HG03354 (cell line): ENCODE data around the gene JRKL.
"Not testable (repeated sequence)": the region's sequence is repeated elsewhere in the genome, so short reads cannot be mapped to it uniquely, and the experiment has no call there.

Source experiments
- ATAC-seq: cut with Tn5 transposase; IDR thresholded peaks from one replicate; pipeline ENCODE4 v1.9.1; 2021; ENCODE audit warnings: mild to moderate bottlenecking; ENCODE audit not compliant: unreplicated experiment, poor library complexity, severe bottlenecking

Gene JRKL

DNA sequence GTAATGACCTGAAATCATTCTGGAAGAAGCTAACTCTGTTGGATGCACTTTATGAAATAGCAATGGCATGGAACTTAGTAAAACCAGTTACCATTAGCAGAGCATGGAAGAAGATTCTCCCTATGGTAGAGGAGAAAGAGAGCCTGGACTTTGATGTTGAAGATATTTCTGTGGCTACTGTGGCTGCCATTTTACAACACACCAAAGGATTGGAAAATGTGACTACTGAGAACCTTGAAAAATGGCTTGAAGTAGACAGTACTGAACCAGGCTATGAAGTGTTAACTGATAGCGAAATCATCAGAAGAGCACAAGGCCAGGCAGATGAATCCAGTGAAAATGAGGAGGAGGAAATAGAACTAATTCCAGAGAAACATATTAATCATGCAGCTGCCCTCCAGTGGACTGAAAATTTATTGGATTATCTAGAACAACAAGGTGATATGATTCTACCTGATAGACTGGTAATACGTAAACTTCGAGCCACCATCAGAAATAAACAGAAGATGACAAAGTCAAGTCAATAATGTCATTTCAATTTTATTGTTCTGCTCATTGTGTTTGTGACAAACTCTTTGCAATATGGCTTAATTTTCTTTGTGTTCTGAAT lies 2.0 kb downstream of the JRKL start:
- no peak for ATAC-seq

DNA sequence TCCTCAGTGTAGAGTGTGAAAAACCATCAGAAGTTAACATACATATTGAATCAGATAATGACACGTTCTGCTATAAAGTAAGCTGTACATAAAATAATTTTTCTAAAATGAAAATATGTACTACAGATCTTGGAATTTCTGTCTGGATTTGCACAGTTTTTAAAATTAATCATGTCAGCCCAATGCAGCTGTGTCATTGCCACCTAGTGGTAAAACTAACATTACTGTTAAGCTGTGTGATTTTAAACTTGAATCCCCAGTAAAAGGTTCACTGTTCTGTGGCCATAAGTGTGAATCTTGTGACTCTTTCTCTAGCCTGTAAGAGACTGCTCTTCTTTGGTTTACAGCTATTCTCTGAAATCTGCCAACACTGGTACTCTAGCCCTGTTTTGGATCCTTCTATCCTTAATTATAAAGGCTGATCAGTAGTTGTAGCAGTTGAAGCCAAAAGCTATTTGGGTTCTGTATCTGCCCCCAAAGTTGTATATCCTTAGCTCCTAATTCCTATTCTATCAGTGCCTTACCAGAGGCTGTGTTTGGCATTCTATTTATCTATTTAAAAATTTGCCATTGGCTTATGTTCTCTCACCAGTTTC lies 4.0 kb downstream of the JRKL start:
- no peak for ATAC-seq

DNA sequence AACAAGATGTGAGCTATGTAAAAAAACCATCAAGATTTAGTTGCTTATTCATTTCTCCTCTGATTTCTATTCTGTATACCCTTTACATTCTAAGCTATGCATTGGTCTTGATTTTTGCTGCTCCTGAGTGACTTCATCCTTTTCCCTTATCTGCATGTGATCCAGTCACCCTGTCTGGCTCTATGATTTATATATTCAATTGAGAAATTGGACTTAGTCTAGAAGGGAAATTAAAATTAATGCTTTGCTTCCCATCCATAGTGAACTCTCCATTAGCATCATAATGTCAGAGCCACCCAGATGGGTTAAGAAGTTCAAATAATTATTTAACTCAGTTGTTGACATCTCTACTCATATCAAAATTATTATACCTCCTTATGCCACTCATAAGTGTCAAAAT lies 5.0 kb downstream of the JRKL start:
- no peak for ATAC-seq

DNA sequence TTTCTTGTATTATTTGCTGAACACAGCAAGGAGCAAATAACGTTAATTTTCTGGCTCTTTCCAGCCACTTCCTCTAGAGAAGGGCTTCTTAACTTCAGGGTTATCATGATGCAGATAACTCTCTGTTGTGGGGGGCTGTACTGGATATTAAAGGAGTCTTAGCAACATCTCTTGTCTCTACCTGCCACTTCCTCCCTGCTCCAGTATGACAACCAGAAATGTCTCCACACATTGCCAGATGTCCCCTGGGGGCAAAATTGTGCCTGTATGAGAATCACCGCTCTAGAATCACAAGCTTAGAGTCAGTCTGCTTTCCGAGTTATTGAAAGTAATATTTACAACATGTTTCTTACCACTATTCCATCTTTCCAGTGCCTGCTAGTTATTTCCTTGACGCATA lies 6.8 kb downstream of the JRKL start:
- ATAC-seq = no peak

DNA sequence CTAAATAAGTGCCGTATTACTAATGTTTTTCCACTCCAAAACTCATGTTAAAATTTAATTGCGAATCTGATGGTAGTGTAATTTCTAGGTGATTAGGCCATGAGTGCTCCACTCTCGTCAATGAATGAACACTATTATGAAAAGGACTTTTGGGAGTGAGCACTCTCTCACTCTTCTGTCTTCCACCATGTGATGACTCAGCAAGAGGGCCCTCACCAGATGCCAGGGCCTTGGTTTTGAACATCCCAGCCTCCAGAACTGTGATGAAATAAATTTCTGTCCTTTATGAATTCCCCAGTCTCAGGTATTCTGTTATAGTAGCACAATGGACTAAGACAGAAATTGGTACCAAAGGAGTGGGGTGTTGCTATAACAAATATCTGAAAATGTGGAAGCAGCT lies 8.1 kb downstream of the JRKL start:
- no peak for ATAC-seq

DNA sequence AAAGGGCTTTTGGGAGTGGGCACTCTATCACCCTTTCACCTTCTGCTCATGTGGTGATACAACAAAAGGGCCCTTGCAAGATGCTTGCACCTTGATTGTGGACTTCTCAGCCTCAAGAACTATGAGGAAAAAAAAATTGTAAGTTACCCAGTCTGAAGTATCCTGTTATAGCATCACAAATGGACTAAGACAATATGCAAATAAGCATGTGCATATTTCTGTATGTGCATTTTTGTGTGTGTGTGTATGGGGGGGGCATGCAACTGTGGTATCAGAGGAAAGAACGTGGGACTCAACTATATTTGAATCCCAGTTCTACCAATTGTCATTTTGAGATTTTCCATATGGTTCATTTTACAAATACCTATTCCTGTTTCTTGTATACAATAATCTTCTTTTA lies 10.9 kb downstream of the JRKL start:
- no peak for ATAC-seq

DNA sequence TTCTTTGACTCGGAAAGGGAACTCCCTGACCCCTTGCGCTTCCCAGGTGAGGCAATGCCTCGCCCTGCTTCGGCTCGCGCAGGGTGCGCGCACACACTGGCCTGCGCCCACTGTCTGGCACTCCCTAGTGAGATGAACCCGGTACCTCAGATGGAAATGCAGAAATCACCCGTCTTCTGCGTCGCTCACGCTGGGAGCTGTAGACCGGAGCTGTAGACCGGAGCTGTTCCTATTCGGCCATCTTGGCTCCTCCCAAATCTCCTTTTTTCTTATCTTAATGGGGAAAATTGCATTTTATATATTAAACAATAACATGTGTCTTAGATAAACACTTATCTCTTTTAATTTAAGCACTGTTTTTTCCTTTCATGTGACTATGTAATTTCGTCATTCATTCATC lies 21.6 kb downstream of the JRKL start:
- not testable (repeated sequence) for ATAC-seq

DNA sequence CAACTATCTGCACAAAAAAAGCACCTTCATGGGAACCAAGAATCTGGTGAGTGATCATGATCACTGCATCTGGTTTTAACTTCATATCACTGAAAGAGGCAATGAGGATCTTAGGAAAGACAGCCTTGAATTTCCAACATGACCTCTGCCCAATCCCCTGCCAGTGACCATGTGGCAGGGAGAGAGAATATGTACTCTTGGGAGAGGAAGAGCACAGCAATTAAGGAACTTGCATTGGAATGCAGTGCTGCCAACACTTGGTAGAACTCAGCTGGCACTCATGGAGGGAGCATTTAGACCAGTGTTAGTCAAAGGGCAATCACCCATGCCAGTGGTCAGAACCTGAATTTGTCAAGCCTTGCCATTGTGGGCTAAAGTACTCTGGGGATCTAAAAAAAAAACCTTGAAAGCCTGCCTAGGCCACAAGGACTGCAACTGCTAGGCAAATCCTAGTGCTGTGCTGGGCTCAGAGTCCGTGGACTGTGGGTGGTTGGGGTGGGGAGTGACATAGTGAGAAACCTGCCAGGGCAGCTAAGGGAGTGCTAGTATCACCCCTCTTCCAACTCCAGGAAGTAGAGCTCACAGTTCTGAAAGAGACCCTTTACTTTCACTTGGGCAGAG lies 23.1 kb downstream of the JRKL start:
- no peak for ATAC-seq

- no peak for ATAC-seq
Measured at GRCh38 chr11:96413408-96413807, 23.6 kb downstream of the JRKL start.

DNA sequence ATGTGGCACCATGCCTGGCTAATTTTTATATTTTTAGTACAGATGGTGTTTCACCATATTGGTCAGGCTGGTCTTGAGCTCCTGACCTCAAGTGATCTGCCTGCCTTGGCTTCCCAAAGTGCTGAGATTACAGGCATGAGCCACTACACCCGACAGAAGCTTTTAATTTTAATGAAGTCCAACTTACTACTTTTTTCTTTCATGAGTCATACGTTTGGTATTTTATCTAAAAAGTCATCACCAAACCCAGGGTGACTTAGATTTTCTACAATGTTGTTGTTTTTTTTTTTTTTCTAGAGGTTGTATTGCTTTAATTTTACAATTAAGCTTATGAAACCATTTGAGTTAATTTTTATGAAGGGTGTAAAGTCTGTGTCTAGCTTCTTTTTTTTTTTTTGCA lies 34.9 kb downstream of the JRKL start:
- no peak for ATAC-seq

- ATAC-seq = no peak
Measured at GRCh38 chr11:96430668-96431067, 40.9 kb downstream of the JRKL start.

GRCh38 chr11:96432654-96433053 lies 42.8 kb downstream of the JRKL start:
- not testable (repeated sequence) for ATAC-seq
